HuH-7 (cell line): Measurements from ENCODE around the gene RNF126.
"Not testable (repeated sequence)": the region's sequence is repeated elsewhere in the genome, so short reads cannot be mapped to it uniquely, and the experiment has no call there.

ENCODE experiments used
- DNase-seq: peaks from one replicate; pipeline ENCODE4 v3.0.0; 2011; ENCODE audit warnings: low spot score

RNF126 gene

DNA sequence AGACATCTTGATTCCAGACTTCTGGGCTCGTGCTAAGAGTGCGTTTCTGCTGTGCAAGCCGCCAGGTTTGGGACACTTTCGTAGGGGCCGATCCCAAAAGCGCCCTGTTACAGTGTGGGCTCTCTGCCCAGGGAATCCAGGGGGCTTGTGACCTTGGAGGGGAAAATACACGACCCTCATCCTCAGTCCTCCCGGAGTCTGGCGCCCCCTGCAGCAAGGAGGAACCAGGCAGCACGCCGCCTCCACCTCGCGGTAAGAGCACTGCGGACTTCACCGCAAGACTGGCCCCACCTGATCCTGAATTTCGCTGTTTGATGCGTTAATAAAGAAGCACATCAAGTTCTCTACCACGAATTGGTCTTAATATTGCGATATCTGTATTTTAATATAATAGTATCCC is 34.8 kb downstream of the RNF126 start:
- DNase-seq, result peak; percentile 40

DNA sequence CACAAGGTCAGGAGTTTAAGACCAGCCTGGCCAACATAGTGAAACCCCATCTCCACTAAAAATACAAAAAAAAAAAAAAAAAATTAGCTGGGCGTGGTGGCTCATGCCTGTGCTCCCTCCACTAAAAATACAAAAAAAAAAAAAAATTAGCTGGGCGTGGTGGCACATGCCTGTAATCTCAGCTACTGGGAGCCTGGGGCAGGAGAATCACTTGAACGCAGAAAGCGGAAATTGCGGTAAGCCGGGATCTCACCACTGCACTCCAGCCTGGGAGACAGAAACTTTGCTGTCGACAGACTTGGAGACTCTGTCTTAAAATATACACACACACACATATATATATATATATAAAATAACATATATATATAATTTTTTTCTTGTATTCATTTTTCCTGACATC is 36.4 kb downstream of the RNF126 start:
- not testable (repeated sequence) for DNase-seq

DNA sequence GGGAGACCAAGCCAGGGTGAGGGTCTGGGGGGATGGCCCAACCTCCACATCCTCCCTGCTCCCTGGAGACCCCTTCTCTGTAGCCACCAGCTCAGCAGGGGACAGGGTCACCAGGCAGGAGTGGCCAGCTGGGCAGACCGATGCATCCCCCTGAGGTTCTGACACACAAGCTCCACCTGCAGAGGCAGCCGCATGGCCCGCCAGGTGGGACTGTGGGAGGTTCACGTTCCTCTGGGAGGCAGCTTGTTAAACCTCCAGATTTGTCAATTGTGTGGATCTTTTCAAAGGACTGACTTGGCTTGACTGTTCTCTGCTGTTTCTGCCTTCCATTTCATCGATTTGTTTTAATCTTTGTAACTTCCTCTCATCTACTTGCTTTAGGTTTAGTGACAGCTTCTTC is 37.8 kb downstream of the RNF126 start:
- DNase-seq, result no peak

DNA sequence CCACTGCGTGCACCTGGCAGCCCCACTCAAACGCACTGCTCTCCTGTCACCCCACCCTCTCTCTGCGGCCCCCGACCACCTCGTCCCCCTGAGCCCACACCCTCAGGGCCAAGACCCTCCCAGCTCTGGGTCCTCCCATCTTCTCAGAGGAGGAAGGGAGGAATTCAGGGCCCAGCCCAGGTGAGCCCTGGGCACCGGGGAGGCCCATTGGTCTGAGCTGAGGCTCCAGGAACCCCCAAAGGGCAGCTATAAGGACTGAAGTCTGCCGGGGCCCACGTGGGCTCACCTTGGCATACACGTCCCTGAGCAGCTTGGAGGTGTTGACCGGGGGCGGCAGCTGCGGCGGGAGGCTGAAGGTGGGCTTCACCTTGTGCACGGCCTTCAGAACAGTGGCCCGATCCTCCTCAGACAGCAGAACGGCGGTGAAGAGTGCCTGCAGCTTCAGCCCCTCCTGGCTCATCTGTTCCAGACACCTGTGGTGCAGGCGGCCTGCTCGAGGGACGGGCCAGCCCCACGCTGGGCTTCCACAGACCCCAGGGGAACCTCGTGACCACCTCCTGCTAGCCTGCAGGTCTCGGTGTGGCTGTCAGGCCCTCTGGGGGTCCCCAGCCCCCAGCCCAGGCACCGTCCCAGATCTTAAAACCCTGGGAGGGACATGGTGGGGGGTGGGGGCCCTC is 38.4 kb downstream of the RNF126 start:
- DNase-seq, result no peak

DNA sequence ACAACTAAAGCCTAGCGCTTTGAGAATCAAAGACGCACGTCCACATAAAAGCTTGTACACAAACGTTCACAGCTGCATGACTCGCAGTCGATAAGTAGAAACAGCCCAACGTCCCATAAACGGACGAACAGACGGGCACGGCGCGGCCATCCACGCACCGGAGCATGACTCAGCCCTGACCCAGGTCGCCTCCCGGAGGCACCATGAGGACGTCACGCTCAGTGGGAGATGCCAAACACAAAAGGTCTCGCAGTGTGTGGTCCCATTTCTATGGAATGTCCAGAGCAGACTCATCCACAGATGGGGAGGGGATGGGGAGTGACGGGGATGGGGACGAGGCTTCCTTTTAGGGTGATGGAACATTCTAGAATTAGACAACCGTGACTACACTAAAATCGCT is 39.0 kb downstream of the RNF126 start:
- no peak for DNase-seq

DNA sequence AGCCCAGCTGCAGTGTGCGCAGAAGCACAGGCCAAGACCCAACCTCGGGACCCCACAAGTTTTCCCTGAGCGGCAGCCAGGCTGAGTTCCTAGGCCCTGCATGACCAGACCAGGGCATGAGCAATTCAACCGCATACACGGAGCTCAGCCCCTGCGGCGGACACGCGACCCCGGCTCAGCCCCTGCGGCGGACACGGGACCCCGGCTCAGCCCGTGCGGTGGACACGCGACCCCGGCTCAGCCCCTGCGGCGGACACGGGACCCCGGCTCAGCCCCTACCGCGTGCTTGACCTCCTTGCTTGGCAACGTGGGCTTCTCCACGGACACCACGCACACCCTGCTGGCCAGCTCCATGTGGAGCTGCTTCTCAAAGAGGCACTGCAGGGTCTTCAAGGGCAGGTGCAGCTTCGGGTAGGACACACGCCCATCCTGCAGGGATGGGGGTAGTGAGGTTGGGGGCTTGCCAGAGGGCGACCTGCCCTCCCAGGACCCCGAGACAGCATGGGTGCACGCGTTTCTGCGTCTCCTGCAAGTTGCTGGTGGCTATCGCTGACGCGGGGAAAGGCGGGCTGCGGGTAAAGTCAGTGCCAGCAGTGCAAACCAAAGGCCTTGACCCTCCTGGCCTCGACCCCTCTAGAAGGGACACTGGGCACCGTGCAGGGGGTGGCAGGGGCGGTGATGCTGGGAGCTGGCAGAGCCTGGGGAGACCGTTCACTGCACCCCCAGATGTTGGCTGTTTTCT is 39.7 kb downstream of the RNF126 start:
- DNase-seq, result no peak

DNA sequence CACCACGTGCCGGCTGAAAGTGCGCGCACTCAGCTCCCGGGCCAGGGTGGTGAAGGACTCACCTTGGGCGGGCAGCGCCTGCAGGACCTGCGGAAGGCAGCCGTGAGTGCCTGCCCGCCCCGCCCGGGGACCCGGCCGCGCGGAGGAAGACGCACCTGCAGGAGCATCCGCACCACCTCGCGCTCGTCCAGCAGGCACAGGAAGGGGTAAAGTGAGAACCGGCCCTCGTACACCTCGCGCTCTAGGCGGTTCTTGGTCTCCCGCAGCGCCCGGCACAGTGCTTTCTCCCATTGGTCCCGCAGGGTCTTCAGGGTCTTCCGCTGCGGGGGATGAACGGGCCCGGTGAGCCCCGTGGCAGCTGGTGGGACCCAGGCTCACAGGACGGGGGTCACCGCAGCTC is 40.3 kb downstream of the RNF126 start:
- no peak for DNase-seq

DNA sequence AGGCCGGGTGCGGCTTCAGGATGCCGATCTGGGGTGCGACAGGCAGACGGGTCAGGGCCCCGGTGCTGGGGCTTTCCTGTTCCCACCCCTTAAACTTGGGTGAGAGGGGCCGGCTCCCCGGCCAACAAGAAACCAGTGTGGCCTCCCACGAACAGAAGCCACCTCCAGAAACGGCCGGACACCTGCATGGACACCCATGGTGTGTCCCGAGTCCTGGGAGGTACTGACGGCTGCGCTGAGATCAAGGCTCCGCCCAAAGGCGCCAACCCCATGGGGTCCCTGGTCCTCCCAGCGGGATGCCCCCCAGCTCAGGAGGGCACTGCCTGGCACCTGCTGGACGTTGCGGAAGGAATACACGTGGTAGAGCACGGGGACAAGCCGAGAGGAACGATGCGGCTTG is 41.2 kb downstream of the RNF126 start:
- DNase-seq, result no peak

DNA sequence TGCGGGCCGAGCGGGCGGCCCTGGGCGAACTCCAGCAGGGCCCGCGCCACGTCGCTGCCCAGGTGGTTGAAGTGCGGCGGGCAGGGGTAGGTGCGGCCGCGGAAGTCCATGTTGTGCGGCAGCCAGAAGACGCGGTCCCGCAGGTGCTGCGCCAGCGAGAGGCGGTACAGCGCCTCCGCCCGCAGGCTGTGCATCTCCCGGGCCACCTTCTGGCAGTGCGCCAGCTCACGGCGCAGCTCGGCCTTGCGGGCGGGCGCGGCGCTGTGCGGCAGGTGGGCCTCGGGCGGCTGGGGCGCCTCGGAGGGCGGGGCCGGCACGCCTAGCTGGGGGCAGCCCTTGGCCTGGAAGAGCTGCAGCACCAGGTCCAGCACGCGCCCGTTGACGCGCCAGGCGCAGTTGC is 41.8 kb downstream of the RNF126 start:
- DNase-seq, result not testable (repeated sequence)

DNA sequence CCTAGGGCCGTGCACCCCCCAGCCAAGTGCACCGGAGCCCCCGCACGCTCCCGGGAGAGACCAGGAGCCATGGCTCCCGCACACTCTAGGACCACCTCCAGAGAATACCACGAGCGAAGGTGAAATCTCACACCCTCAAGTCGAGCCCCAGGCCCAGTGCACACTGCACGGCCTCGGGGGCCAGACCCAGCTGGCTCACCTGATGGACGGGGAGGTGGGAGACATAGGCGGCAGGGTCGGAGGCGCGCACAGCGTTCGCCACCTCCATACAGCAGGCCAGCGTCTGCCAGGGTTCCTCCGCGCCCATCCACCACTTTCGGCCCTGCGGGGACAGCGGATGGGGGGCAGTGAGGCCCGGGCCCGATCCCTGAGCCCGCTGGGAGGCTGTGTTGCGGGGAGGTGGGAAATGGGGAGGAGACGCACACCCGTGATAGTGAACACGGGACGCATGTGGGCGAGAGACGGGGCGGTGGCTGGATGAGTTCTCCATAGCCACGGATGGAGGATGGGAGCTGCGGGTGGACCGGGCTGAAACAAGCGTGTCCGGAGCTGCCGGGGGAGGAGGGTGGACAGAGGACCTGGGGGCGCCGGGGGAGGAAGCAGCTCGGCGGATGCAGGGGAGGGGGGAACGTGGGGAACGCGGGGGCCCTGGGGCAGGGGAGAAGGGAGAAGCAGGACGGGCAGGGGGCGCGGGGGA is 42.7 kb downstream of the RNF126 start:
- no peak for DNase-seq

DNA sequence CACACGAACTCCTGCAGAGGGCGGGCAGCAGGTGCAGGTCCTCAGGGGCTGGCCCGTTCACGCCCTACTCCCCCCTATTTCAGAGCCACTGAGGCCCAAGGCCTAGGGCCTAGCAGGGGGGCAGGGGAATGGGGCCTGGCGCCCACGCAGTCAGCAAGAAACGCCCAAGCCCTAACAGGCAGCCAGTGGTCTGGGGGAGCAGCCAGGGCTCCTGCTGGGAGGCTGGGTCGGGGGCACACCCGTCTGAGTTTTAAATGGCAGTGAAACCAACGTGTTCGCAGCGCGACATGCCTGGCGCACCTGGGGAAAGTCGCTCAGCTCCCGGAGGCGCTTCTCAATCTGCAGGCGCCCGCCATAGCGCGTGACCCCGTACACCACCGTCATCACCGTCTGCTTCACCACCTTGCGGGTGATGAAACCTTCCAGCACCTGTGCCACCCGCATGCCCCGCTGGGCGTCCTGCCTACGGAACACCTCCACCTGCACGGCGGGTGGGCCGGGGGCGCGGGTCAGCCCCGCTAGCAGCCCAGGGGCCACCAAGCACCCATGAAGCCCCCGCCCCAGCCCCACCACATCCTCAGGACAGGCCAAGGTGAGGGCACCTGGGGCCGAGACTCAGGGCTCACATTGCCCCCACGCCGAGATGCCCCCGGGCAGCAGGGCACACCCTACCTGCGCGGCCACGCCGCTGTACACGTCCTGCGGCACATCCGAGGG is 43.6 kb downstream of the RNF126 start:
- no peak for DNase-seq

DNA sequence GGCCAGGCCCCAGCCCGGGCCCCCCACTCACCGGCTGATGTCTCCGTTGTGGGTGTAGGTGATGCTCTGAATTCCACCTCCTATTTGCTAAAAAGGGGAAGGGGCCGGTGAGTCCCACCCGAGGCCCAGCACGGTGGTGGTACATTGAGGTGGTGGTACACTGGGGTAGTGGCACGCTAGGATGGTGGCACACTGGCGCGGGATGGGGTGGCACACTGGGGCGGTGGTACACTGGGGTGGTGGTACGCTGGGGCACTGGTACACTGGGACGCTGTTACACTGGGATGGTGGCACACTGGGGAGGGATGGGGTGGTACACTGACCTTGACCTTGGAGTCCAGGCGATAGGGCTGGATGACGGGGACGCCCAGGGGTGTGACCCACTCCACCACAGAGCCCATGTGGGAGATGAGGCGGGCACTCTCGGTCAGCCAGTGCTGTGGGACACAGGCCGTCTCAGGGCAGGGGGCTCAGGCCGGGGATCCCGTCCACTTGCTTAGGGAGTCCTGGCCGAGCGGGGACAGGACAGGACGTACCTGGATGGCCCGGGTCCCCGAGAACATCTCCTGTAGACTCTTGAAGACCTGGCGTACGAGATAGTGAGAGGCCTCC is 44.2 kb downstream of the RNF126 start:
- DNase-seq, result no peak

DNA sequence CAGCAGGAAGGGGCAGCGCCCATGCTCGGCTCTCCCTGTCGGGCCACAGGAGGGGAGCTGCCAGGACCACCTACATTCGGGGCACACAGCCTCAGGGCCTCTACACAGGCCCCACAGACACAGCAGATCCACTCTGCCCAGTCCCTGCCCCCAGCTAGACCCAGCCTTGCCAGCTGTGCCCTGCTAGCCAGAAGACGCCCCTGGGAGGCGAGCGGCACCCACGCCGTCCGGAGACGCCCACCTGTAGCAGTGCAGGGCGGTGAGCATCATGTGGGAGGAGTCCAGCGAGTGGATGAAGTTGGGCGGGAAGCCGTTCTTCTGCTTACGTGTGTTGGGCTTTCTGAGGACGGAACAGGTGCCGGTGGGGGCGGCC is 44.8 kb downstream of the RNF126 start:
- DNase-seq, result no peak

DNA sequence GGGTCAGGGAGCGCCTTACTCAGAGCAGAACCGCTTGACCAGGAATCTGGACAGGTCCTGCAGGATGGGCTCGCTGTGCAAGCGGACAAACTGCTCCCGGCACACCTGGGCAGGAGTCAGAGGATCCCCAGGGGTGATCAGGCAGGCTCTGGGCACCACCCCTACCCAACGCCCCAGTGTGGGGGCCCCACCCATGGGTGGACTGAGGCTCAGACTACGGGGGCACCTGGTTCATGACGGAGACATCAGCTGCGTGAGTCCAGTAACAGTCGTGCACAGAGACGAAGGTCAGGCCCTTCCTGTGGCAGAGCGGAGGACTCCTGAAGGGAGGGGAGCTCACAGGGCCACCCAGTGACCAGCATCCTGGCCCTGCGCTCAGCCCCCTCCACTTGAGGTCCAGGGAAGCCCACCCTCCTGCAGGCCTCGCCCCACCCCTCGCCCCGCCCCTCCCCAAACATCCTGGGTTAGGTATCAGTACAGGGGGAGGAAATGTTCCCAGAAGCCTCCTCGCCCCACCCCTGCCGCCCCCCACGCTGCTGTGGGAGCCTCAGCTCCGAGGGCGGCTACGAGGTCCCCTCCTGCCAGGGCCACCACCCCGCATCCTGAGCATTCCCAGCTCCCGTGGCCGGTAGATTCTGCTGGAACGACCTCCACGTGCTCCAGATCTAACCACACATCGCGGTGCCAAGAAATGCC is 45.3 kb downstream of the RNF126 start:
- DNase-seq, result no peak

DNA sequence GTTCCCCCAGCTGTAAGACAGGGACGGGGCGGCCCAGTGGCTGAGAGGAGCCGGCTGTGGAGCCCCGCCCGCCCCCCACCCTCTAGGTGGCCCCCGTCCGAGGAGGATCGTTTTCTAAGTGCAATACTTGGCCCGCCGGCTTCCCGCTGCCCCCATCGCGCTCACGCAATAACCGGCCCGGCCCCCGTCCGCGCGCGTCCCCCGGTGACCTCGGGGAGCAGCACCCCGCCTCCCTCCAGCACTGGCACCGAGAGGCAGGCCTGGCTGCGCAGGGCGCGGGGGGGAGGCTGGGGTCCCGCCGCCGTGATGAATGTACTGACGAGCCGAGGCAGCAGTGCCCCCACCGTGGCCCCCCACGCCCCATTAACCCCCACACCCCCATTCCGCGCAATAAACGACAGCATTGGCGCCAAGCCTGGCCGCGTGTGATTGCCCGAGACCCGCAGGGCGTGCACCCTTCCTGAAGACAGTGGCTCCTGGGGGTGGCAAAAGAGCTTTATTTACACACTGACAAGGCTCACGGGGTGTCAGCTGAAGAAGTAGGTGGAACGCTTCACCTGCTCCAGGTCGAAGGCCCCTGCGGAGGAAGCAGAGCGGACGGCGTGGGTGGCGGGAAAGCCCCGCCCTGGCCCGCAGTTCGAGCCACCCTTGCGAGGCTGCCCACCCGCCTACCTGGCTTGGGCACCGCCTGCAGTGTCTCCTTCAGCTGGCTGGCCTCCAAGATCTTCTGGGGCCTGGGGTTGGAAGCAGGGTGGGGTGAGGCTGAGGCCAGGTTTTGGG is 46.1 kb downstream of the RNF126 start:
- no peak for DNase-seq

DNA sequence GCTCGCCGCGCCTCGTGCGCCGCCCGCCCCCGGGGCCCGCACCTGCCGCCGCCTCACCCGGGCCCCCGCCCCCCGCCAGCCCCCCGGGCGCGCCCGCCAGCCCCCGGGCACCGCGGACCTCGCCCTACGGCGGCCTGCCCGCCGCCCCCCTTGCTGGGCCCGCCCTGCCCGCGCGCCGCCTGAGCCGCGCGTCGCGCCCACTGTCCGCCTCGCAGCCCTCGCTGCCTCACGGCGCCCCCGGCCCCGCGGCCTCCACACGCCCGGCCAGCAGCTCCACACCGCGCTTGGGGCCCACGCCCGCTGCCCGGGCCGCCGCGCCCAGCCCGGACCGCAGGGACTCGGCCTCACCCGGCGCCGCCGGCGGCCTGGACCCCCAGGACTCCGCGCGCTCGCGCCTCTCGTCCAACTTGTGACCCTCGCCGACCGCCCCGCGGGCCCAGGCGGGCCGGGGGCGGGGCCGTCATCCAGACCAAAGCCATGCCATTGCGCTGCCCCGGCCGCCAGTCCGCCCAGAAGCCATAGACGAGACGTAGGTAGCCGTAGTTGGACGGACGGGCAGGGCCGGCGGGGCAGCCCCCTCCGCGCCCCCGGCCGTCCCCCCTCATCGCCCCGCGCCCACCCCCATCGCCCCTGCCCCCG is 46.8 kb downstream of the RNF126 start:
- no peak for DNase-seq

DNA sequence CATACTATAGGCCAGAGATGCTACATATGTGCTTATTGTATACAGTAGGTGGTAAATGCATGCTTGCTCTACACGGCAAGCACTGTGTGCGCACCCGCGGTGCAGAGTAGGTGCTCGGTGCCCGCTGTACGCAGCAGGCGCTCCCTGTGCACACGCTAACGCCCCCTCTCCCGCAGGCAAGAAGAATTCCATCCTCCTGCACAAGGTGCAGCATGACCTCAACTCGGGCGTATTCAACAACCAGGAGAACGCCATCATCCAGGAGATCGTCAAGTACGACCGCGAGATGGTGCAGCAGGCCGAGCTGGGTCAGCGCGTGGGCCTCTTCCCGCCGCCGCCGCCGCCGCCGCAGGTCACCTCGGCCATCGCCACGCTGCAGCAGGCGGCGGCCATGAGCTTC is 47.4 kb downstream of the RNF126 start:
- DNase-seq, result no peak

DNA sequence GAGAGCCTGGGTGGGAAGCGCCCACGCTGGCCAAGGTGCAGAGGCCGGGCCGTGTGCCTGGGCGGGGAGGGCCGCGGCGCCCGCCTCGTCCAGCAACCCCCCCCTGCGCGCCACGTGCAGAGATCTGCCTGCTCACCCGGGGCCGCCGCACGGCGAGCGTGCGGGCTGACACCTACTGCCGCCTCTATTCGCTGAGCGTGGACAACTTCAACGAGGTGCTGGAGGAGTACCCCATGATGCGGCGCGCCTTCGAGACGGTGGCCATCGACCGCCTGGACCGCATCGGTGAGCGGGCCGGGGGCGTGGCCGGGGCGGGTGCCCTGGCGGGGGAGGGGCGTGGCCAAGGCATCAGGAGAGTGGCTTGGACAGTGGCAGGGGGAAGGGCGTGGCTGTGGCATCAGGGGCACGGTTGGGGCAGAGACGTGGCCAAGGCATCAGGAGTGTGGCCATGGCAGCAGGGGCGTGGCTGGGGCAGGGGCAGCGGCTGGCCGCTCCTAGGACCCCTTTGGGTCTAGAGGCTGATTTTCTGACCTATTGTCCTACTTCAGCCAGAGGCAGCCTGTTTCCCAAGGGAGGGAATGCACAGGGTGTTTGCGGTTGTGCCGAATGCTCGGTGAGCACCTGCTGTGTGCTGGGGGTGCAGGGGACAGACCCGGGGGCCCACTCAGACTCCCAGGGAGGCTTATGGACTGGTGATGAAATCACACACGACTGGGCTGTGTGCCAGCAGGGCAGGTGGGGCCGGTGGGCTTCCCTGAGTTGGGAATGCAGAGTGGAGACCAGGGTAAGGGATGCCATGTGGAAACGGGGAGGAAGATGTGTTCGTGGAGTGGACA is 49.1 kb downstream of the RNF126 start:
- no peak for DNase-seq

DNA sequence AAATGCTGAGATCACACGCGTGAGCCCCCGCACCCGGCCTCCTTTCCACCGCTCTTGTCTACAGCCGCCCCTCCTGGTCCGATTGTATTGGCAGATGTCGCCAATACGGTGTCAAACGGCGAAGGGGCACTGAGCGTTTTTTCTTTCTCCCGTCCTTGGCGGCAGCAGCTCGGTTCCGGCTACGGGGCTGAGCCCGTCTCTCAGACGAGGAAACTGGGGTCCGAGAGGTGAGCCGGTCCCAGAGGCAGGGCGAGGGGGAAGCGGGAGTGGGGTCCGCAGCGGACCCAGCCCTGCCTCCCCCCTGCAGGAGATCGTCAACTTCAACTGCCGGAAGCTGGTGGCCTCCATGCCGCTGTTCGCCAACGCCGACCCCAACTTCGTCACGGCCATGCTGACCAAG is 50.1 kb downstream of the RNF126 start:
- no peak for DNase-seq
